Measurements from ENCODE around the gene FOXN3. TPM values are rescaled to one million over a fixed set of nuclear protein-coding genes. Genes with fewer than 3 reads are reported as not detected.

FOXN3 gene
- polyA plus RNA-seq, 3 donors = 38.7 to 57.4 (median 42.0) TPM

DNA sequence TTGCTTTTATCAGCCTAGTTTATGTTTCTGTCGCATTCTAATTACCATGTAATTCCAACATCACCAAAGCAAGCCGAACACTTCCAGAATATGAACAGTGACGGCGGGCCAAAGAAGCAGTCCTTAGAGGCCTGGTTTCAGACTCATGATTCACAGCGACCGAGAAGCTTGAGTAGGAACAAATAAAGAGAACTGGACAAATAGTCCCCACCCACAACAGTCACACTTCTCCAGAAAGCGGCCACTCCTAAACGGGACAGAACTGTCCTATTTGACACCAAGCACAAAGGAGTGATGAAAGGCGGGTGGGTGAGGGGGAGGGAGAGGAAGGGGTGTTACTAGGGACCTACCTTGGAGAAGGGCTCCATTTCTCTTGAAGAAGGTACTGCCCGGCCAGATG, 136.4 kb downstream of the FOXN3 start:
- Mint-ChIP-seq H3K27ac (peak overlapping the region in 3 of 7 donors; percentile 31 to 63 (median 58)), H3K4me3 (no peak overlapping the region), H3K36me3 (peaks cover 53 to 61% of the 10 kb centered on the region in 2 donors), H3K4me1 (peaks cover 8% of the 10 kb centered on the region), H3K27me3 (ENCODE audit: low read depth in 3 of 3) (peaks cover 0 to 2% (median 0%) of the 10 kb centered on the region in 3 donors), H3K9me3 (no peaks in the 10 kb centered on the region)
- Histone ChIP-seq H3K27me3 (ENCODE audit: control insufficient read depth in 2 of 2, insufficient read depth in 2 of 2, low read length in 2 of 2) (no peaks in the 10 kb centered on the region), H3K27ac (ENCODE audit: low read depth in 1 of 2, low read length in 2 of 2) (peak overlapping the region in 1 of 2 donors; percentile 29), H4K20me1 (ENCODE audit: insufficient read depth, low read length) (peaks cover 100% of the 10 kb centered on the region), H3K36me3 (replicated peaks in 1 of 2; ENCODE audit: control insufficient read depth in 1 of 2, insufficient read depth in 2 of 2, low read length in 2 of 2) (peaks cover 18 to 80% of the 10 kb centered on the region in 2 donors), H3K4me3 (replicated peaks in 1 of 3; ENCODE audit: low read depth in 2 of 3, low read length in 3 of 3) (no peak overlapping the region), H3K9me3 (replicated peaks in 1 of 2; ENCODE audit: control insufficient read depth in 1 of 2, insufficient read depth in 1 of 2, low read length in 2 of 2) (no peaks in the 10 kb centered on the region), H3K4me1 (ENCODE audit: control insufficient read depth in 1 of 2, insufficient read depth in 2 of 2, low read length in 2 of 2) (no peaks in the 10 kb centered on the region), H3K79me2 (ENCODE audit: insufficient read depth, low read length) (peaks cover 72% of the 10 kb centered on the region), H3K4me2 (replicated peaks; ENCODE audit: extremely low read depth, low read length, poor library complexity, severe bottlenecking) (no peak overlapping the region), H3K9ac (ENCODE audit: insufficient read depth, low read length, poor library complexity, severe bottlenecking) (no peak overlapping the region), H2AFZ (ENCODE audit: insufficient read depth, low read depth, low read length, poor library complexity, severe bottlenecking) (no peak overlapping the region)
- no peak for DNase-seq
- TF ChIP-seq, protein P1, sequence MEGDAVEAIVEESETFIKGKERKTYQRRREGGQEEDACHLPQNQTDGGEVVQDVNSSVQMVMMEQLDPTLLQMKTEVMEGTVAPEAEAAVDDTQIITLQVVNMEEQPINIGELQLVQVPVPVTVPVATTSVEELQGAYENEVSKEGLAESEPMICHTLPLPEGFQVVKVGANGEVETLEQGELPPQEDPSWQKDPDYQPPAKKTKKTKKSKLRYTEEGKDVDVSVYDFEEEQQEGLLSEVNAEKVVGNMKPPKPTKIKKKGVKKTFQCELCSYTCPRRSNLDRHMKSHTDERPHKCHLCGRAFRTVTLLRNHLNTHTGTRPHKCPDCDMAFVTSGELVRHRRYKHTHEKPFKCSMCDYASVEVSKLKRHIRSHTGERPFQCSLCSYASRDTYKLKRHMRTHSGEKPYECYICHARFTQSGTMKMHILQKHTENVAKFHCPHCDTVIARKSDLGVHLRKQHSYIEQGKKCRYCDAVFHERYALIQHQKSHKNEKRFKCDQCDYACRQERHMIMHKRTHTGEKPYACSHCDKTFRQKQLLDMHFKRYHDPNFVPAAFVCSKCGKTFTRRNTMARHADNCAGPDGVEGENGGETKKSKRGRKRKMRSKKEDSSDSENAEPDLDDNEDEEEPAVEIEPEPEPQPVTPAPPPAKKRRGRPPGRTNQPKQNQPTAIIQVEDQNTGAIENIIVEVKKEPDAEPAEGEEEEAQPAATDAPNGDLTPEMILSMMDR (IDR thresholded peaks at IDR 0.05) = no peak
- intact Hi-C loops (cut with micrococcal nuclease) = no loop called here
- WGBS (ENCODE audit: insufficient coverage) = no CpG with 5 or more reads among the region's 10 CpGs

DNA sequence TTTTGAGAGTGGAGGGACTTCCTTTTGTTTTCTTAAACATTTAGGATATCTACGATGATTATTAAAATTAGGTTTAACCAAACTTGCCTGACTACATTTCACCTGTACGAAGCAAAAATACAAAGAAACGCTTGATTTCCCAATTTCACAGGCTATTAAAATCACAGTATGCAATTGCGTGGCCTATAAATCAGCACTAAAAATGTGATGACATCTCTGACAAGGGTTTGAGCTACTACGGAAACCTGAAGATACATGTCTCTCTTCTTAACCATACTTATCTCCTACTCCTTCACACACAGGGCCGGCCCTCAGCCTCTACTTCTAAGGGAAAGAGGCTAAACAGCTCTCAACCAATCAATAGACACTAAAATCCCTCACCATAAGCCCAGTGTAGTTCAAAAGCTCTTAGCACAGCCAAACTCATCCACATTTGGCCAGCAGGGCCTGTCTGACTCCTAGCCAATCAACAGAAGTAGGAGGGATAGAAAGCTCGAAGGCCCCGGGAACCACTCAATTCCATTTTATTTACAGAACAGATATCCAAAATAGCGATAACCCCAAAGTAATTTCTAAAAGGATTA, 137.3 kb downstream of the FOXN3 start:
- H3K27me3 Mint-ChIP-seq (ENCODE audit: low read depth in 3 of 3) = peaks cover 0 to 2% (median 0%) of the 10 kb centered on the region in 3 donors
- intact Hi-C loops (cut with micrococcal nuclease) = no loop called here
- H3K4me2 ChIP-seq (replicated peaks; ENCODE audit: extremely low read depth, low read length, poor library complexity, severe bottlenecking) = no peak overlapping the region
- peak overlapping the region in 1 of 2 donors; percentile 29 for H3K27ac ChIP-seq (ENCODE audit: low read depth in 1 of 2, low read length in 2 of 2)
- DNase-seq = no peak
- peaks cover 100% of the 10 kb centered on the region for H4K20me1 ChIP-seq (ENCODE audit: insufficient read depth, low read length)
- WGBS (ENCODE audit: insufficient coverage) = 100% methylated on average over 5 of the region's 9 CpGs
- H3K9me3 Mint-ChIP-seq = no peaks in the 10 kb centered on the region
- H3K9me3 ChIP-seq (replicated peaks in 1 of 2; ENCODE audit: control insufficient read depth in 1 of 2, insufficient read depth in 1 of 2, low read length in 2 of 2) = no peaks in the 10 kb centered on the region
- H3K9ac ChIP-seq (ENCODE audit: insufficient read depth, low read length, poor library complexity, severe bottlenecking) = no peak overlapping the region
- H3K79me2 ChIP-seq (ENCODE audit: insufficient read depth, low read length) = peaks cover 77% of the 10 kb centered on the region
- TF ChIP-seq, protein P1 (IDR thresholded peaks at IDR 0.05) = no peak
- H2AFZ ChIP-seq (ENCODE audit: insufficient read depth, low read depth, low read length, poor library complexity, severe bottlenecking) = no peak overlapping the region
- H3K36me3 Mint-ChIP-seq = peaks cover 57 to 60% of the 10 kb centered on the region in 2 donors
- no peaks in the 10 kb centered on the region for H3K27me3 ChIP-seq (ENCODE audit: control insufficient read depth in 2 of 2, insufficient read depth in 2 of 2, low read length in 2 of 2)
- H3K4me3 ChIP-seq (replicated peaks in 1 of 3; ENCODE audit: low read depth in 2 of 3, low read length in 3 of 3) = no peak overlapping the region
- H3K4me1 Mint-ChIP-seq = peaks cover 8% of the 10 kb centered on the region
- H3K4me1 ChIP-seq (ENCODE audit: control insufficient read depth in 1 of 2, insufficient read depth in 2 of 2, low read length in 2 of 2) = no peaks in the 10 kb centered on the region
- H3K4me3 Mint-ChIP-seq = no peak overlapping the region
- H3K27ac Mint-ChIP-seq = no peak overlapping the region
- H3K36me3 ChIP-seq (replicated peaks in 1 of 2; ENCODE audit: control insufficient read depth in 1 of 2, insufficient read depth in 2 of 2, low read length in 2 of 2) = peaks cover 18 to 83% of the 10 kb centered on the region in 2 donors

Data from CD14-positive monocyte (primary cell).